Ammon's horn (tissue), 1 donor: ENCODE data around the gene CHTF18.

Source experiments
- DNase-seq: peaks from one replicate; pipeline ENCODE4 v3.0.0-alpha.2; 2016; ENCODE audit warnings: low spot score

The CHTF18 gene

GRCh38 chr16:760545-761343, 27.7 kb upstream of the CHTF18 start, which contains the start of gene MSLN:
Gene MSLN, plus strand, starts transcription at chr16:760734. Its CDS starts 1,947 bp downstream, at chr16:762681.
- DNase-seq = no peak

- DNase-seq = no peak
Measured at GRCh38 chr16:761625-762513, 26.6 kb upstream of the CHTF18 start.

- no peak for DNase-seq
Measured at GRCh38 chr16:762595-763268, 25.7 kb upstream of the CHTF18 start.

GRCh38 chr16:763369-764183, 24.8 kb upstream of the CHTF18 start:
- DNase-seq = no peak

GRCh38 chr16:764184-764750, 24.2 kb upstream of the CHTF18 start:
- DNase-seq = no peak

GRCh38 chr16:764848-765487, 23.5 kb upstream of the CHTF18 start:
- DNase-seq = no peak

GRCh38 chr16:765488-765865, 22.9 kb upstream of the CHTF18 start:
- no peak for DNase-seq

- no peak for DNase-seq
Measured at GRCh38 chr16:766008-766819, 22.2 kb upstream of the CHTF18 start.

GRCh38 chr16:766820-767640, 21.4 kb upstream of the CHTF18 start:
- no peak for DNase-seq

- DNase-seq = no peak
Measured at GRCh38 chr16:767743-768235, 20.6 kb upstream of the CHTF18 start.

- no peak for DNase-seq
Measured at GRCh38 chr16:768428-768827, 20.0 kb upstream of the CHTF18 start.

- DNase-seq = no peak
Measured at GRCh38 chr16:769184-769784, 19.1 kb upstream of the CHTF18 start.

- DNase-seq = no peak
Measured at GRCh38 chr16:769934-770333, 18.5 kb upstream of the CHTF18 start.

- DNase-seq = no peak
Measured at GRCh38 chr16:770411-770810, 18.0 kb upstream of the CHTF18 start.

GRCh38 chr16:772959-773358, 15.5 kb upstream of the CHTF18 start:
- DNase-seq = no peak

GRCh38 chr16:774086-775001, 14.1 kb upstream of the CHTF18 start:
- no peak for DNase-seq

- no peak for DNase-seq
Measured at GRCh38 chr16:775236-775796, 13.1 kb upstream of the CHTF18 start.
